C4-2B (cell line): Measurements from ENCODE around the gene TTLL12.
A peak's percentile ranks its signal among the peaks of the same experiment; 100 is the strongest.

ENCODE experiments used
- H3K27ac ChIP-seq: fragments of 450-650 bp; 2 replicates; pipeline ENCODE4 v1.5.1; 2017
- CTCF ChIP-seq: fragments of 450-650 bp; conservative IDR thresholded peaks from 2 replicates; pipeline ENCODE4 v1.5.1; 2017; ENCODE audit warnings: mild to moderate bottlenecking
- ZFX ChIP-seq: fragments of 450-650 bp; IDR thresholded peaks from 2 replicates; pipeline ENCODE4 v1.6.1; 2017

Gene TTLL12

GRCh38 chr22:43156413-43156812 is 30.5 kb downstream of the TTLL12 start:
- no peak overlapping the region for H3K27ac ChIP-seq
- TF ChIP-seq CTCF (no peak), ZFX (no peak)

DNA sequence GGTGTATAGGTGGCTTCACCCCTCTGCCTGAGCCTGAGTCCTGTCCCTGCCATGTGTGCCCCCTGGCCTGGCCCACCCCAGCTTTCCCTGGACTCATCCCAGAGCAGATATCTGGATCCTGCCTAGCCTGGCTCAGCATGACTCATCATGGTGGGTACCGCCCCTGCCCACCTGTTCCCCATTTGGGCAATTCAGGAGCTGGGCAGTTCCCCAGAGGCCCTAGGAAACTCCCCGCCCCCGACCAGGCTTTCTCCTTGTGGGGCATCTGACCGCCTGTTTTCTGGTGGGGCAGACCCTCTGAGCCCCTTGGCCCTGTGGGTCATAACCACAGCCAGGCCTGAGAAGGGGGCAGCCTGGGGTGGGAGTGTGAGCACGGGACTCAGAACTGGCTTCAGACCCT is 31.1 kb downstream of the TTLL12 start:
- no peak for TF ChIP-seq CTCF
- no peak for TF ChIP-seq ZFX
- H3K27ac ChIP-seq = no peak overlapping the region

DNA sequence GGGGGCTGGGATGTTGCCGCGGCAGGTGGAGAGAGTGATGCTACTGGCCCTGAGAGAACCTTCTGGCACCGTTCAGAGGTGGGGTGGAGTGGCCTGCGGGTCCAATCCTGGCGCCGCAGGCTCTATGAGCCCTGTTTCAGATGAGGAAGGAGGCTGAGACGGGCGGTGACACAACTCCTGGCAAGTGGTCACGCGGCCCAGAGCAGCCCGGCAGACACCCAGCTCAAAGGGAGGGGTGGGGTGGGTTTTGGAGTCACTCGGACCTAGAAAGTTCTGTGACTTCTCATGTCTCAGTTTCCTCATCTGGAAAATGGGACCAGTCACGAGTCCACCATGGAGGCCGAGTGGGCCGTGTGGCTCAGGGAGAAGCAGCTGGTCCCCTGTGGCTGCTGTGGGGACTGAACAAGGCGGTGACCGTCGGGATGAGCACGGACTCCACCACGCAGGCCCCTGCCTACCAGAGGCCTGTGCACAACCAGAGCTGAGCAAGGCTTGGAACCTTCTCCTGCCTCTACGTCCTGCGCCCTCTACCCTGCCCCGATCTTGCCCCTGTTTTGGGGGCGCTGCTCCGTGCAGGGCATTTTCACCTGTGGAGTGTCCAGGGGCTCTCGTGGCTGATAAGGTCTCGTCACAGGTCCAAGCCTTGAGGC is 31.9 kb downstream of the TTLL12 start:
- H3K27ac ChIP-seq = no peak overlapping the region
- TF ChIP-seq ZFX = no peak
- no peak for TF ChIP-seq CTCF

DNA sequence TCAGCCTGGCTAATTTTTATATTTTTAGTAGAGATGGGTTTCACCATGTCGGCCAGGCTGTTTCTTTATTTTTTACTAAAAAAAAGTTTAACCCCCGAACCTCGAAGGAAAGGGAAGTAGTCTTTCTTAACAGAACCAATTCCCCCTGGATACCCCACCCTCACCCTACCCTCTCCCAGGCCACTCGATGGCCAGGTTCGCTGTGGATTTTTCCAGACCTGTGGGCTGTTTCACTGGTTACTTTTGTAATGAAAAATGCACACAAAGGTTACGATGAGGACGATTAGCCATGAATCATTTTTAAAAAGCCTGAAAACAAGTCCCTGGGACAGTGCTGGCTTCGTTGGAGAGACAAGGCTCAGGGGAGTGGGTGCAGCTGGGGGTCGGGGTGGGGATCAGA is 33.0 kb downstream of the TTLL12 start:
- no peak for TF ChIP-seq CTCF
- no peak for TF ChIP-seq ZFX
- no peak overlapping the region for H3K27ac ChIP-seq

GRCh38 chr22:43152357-43153071 is 34.4 kb downstream of the TTLL12 start:
- TF ChIP-seq ZFX (no peak), CTCF (no peak)
- H3K27ac ChIP-seq = peak overlapping the region; percentile 90

DNA sequence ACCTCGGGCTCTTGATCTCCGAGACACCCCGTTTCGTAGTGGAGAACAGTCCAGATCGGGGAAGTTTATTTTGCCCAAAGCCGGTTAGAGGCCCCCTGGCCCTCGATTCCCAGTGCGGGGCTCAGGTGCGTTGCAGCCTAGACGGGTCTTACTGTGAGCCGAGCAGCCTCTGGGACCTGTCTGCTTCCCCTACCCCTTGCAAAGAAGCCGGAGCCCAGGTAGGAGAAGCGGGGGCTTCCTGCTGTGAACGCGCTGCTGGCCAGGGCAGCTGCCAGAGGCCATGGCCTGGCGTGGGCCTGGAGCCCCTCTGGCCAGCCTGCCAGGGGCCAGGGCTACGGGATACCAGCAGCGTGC is 35.0 kb downstream of the TTLL12 start:
- H3K27ac ChIP-seq = peak overlapping the region; percentile 90
- no peak for TF ChIP-seq CTCF
- no peak for TF ChIP-seq ZFX

- no peak for TF ChIP-seq CTCF
- TF ChIP-seq ZFX = peak; percentile 66; the same call in 1 of the 2 replicates
- H3K27ac ChIP-seq = peak within 1 kb of the TSS; percentile 90
These were observed 35.5 kb downstream of the TTLL12 start, which contains the start of gene TSPO for GRCh38 chr22:43151251-43152002. Gene TSPO, plus strand, starts transcription at chr22:43151559. Its CDS starts 7,680 bp downstream, at chr22:43159239.
